CD14-positive monocyte (primary cell): ENCODE measurements around the gene MRPL14. TPM values are rescaled to one million over a fixed set of nuclear protein-coding genes. Genes with fewer than 3 reads are reported as not detected.

Source experiments
- DNase-seq, 3 donors: peaks; one replicate each; pipeline ENCODE4 v3.0.0-alpha.2; 2011 to 2022
- H2AFZ ChIP-seq: 2 replicates; pipeline ENCODE4 v1.6.0; 2012; ENCODE audit warnings: mild to moderate bottlenecking, low read depth, low read length, inconsistent platforms; ENCODE audit not compliant: insufficient read depth, poor library complexity, severe bottlenecking
- H3K27ac ChIP-seq, 2 donors: 1 replicate in 1 of 2; 2 replicates in 1 of 2; pipeline ENCODE4 v1.5.1; 2012 to 2013; ENCODE audit warnings: low read length in 2 of 2, control low read depth in 1 of 2, inconsistent platforms in 1 of 2, low read depth in 1 of 2, mild to moderate bottlenecking in 1 of 2
- H3K27me3 ChIP-seq, 2 donors: one replicate each; pipeline versions ENCODE4 v1.6.0 to v1.6.1; 2011 to 2013; ENCODE audit warnings: low read length in 2 of 2; ENCODE audit not compliant: control insufficient read depth in 2 of 2, insufficient read depth in 2 of 2
- H3K36me3 ChIP-seq, 2 donors: replicated peaks in 1 of 2; 1 replicate in 1 of 2; 2 replicates in 1 of 2; pipeline versions ENCODE4 v1.5.1 to v1.6.1; 2012 to 2013; ENCODE audit warnings: low read length in 2 of 2, control low read depth in 1 of 2, inconsistent platforms in 1 of 2, mild to moderate bottlenecking in 1 of 2; ENCODE audit not compliant: insufficient read depth in 2 of 2, control insufficient read depth in 1 of 2
- H3K4me1 ChIP-seq, 2 donors: 1 replicate in 1 of 2; 2 replicates in 1 of 2; pipeline versions ENCODE4 v1.5.1 to v1.6.1; 2012 to 2013; ENCODE audit warnings: low read length in 2 of 2, control low read depth in 1 of 2, inconsistent platforms in 1 of 2, mild to moderate bottlenecking in 1 of 2, moderate library complexity in 1 of 2; ENCODE audit not compliant: insufficient read depth in 2 of 2, control insufficient read depth in 1 of 2
- H3K4me2 ChIP-seq: replicated peaks from 2 replicates; pipeline ENCODE3; 2012; ENCODE audit warnings: low read length, moderate library complexity, mild to moderate bottlenecking; ENCODE audit not compliant: poor library complexity, severe bottlenecking; ENCODE audit errors: extremely low read depth
- H3K4me3 ChIP-seq, 3 experiments: fragments of 200-600 bp in 1 of 3; sonication (generic) in 1 of 3; replicated peaks in 1 of 3; 1 replicate in 2 of 3; 2 replicates in 1 of 3; pipeline ENCODE4 v1.5.1; 2011 to 2013; ENCODE audit warnings: low read length in 3 of 3, mild to moderate bottlenecking in 3 of 3, control low read depth in 2 of 3, low read depth in 2 of 3, inconsistent platforms in 1 of 3, moderate library complexity in 1 of 3
- H3K79me2 ChIP-seq: 2 replicates; pipeline ENCODE4 v1.6.0; 2012; ENCODE audit warnings: mild to moderate bottlenecking, control low read depth, inconsistent platforms, low read length, moderate library complexity; ENCODE audit not compliant: insufficient read depth
- H3K9ac ChIP-seq: 2 replicates; pipeline ENCODE4 v1.6.0; 2017; ENCODE audit warnings: low read length, mild to moderate bottlenecking; ENCODE audit not compliant: insufficient read depth, poor library complexity, severe bottlenecking
- H3K9me3 ChIP-seq, 2 donors: replicated peaks in 1 of 2; 1 replicate in 1 of 2; 2 replicates in 1 of 2; pipeline versions ENCODE4 v1.5.1 to v1.6.1; 2012 to 2013; ENCODE audit warnings: low read length in 2 of 2, control low read depth in 1 of 2; ENCODE audit not compliant: control insufficient read depth in 1 of 2, insufficient read depth in 1 of 2
- H4K20me1 ChIP-seq: 2 replicates; pipeline ENCODE4 v1.6.0; 2012; ENCODE audit warnings: mild to moderate bottlenecking, low read length, control low read depth, moderate library complexity; ENCODE audit not compliant: insufficient read depth
- H3K27ac Mint-ChIP-seq, 7 donors: one replicate each; pipeline ENCODE4 v1.8.0; 2020; ENCODE audit warnings: mild to moderate bottlenecking in 7 of 7, mixed read lengths in 7 of 7, moderate library complexity in 6 of 7, inconsistent platforms in 2 of 7
- H3K27me3 Mint-ChIP-seq, 3 donors: one replicate each; pipeline ENCODE4 v1.8.0; 2021 to 2022; ENCODE audit warnings: low read depth in 3 of 3, mild to moderate bottlenecking in 3 of 3, mixed read lengths in 3 of 3, moderate library complexity in 3 of 3, inconsistent platforms in 1 of 3
- H3K36me3 Mint-ChIP-seq, 2 donors: one replicate each; pipeline ENCODE4 v1.8.0; 2020; ENCODE audit warnings: mixed read lengths in 2 of 2, inconsistent platforms in 1 of 2, mild to moderate bottlenecking in 1 of 2
- H3K4me1 Mint-ChIP-seq: one replicate; pipeline ENCODE4 v1.8.0; 2020; ENCODE audit warnings: mild to moderate bottlenecking, mixed read lengths
- H3K4me3 Mint-ChIP-seq, 2 donors: one replicate each; pipeline ENCODE4 v1.8.0; 2020; ENCODE audit warnings: mild to moderate bottlenecking in 2 of 2, mixed read lengths in 2 of 2, moderate library complexity in 1 of 2
- H3K9me3 Mint-ChIP-seq, 7 donors: one replicate each; pipeline ENCODE4 v1.8.0; 2020 to 2022; ENCODE audit warnings: mixed read lengths in 7 of 7, mild to moderate bottlenecking in 6 of 7, moderate library complexity in 6 of 7, inconsistent platforms in 2 of 7
- WGBS: methylation state at CpG from one replicate; pipeline ENCODE4 v1.1.5; 2013; ENCODE audit warnings: missing lambda C conversion rate; ENCODE audit not compliant: insufficient coverage; 5-methylcytosine and 5-hydroxymethylcytosine counted together
- intact Hi-C, 2 donors: fragments of 100-400 bp; cut with micrococcal nuclease; formaldehyde crosslinking; loops; one replicate each; pipeline versions ENCODE4 v1.15.0 to v1.15.1; 2023
- polyA plus RNA-seq, 3 donors: library from polyadenylated mRNA; depleted of rRNA in 1 of 3; unstranded in 2 of 3; stranded (reverse) in 1 of 3; fragments of 300-500 nt in 2 of 3; fragments of >200 nt in 1 of 3; fragmentation: Illumina TruSeq in 2 of 3; gene quantifications; 1 replicate in 2 of 3; 2 replicates in 1 of 3; pipeline ENCODE4 v1.2.3, GENCODE V29; 2012 to 2021
- TF ChIP-seq, protein P1 (sequence below): fragments of 200-600 bp; IDR thresholded peaks from one replicate; pipeline ENCODE4 v1.8.0; 2022; ENCODE audit warnings: antibody characterized with exemption, mild to moderate bottlenecking

MRPL14 gene
- polyA plus RNA-seq, 3 donors: 18.5 to 91.5 (median 78.2) TPM

DNA sequence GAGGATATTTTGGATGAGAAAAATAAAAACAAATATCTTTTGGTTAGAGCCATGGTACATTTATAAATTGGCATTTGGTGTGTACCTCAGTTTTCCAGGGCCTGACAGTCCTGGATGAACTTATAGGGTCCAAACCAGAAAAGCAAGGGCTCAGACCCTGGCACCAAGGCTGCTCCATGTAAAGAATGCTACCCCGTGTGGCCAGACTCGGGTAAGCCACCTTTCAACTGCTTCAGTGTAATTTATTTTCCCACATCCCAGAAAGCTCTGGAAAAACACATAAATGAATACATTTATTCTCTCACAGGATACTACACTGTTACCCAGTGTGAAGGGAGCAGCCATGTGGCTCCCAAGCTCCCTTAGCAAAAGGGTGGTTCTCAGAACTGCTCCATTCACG, 13.8 kb downstream of the MRPL14 start:
- no peak overlapping the region for H3K27ac ChIP-seq
- H2AFZ ChIP-seq: no peak overlapping the region
- peaks cover 33% of the 10 kb centered on the region for H3K79me2 ChIP-seq
- H3K9me3 Mint-ChIP-seq: no peaks in the 10 kb centered on the region
- no peak for DNase-seq
- no peak overlapping the region for H3K4me2 ChIP-seq
- H3K27ac Mint-ChIP-seq: no peak overlapping the region
- no peaks in the 10 kb centered on the region for H3K27me3 Mint-ChIP-seq
- peaks cover 42% of the 10 kb centered on the region for H4K20me1 ChIP-seq
- H3K4me1 ChIP-seq: peaks cover 0 to under 1% of the 10 kb centered on the region in 2 donors
- H3K9me3 ChIP-seq: no peaks in the 10 kb centered on the region
- no peaks in the 10 kb centered on the region for H3K27me3 ChIP-seq
- H3K4me1 Mint-ChIP-seq: peaks cover 2% of the 10 kb centered on the region
- peaks cover 69 to 88% of the 10 kb centered on the region in 2 donors for H3K36me3 ChIP-seq
- WGBS: 88% methylated on average over 3 of the region's 3 CpGs
- intact Hi-C loops: no loop called here
- H3K4me3 ChIP-seq: no peak overlapping the region
- TF ChIP-seq, protein P1, sequence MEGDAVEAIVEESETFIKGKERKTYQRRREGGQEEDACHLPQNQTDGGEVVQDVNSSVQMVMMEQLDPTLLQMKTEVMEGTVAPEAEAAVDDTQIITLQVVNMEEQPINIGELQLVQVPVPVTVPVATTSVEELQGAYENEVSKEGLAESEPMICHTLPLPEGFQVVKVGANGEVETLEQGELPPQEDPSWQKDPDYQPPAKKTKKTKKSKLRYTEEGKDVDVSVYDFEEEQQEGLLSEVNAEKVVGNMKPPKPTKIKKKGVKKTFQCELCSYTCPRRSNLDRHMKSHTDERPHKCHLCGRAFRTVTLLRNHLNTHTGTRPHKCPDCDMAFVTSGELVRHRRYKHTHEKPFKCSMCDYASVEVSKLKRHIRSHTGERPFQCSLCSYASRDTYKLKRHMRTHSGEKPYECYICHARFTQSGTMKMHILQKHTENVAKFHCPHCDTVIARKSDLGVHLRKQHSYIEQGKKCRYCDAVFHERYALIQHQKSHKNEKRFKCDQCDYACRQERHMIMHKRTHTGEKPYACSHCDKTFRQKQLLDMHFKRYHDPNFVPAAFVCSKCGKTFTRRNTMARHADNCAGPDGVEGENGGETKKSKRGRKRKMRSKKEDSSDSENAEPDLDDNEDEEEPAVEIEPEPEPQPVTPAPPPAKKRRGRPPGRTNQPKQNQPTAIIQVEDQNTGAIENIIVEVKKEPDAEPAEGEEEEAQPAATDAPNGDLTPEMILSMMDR: no peak
- no peak overlapping the region for H3K9ac ChIP-seq
- H3K4me3 Mint-ChIP-seq: no peak overlapping the region
- H3K36me3 Mint-ChIP-seq: peaks cover 67 to 89% of the 10 kb centered on the region in 2 donors

GRCh38 chr6:44111434-44112417, 15.5 kb downstream of the MRPL14 start:
- Histone ChIP-seq H4K20me1 (peaks cover 33% of the 10 kb centered on the region), H3K27me3 (no peaks in the 10 kb centered on the region), H2AFZ (no peak overlapping the region), H3K36me3 (peaks cover 79 to 95% of the 10 kb centered on the region in 2 donors), H3K27ac (no peak overlapping the region), H3K4me1 (no peaks in the 10 kb centered on the region), H3K9ac (no peak overlapping the region), H3K9me3 (no peaks in the 10 kb centered on the region), H3K4me2 (no peak overlapping the region), H3K4me3 (no peak overlapping the region), H3K79me2 (peaks cover 16% of the 10 kb centered on the region)
- Mint-ChIP-seq H3K9me3 (no peaks in the 10 kb centered on the region), H3K27ac (peak overlapping the region in 1 of 7 donors; percentile 23), H3K36me3 (peaks cover 74 to 91% of the 10 kb centered on the region in 2 donors), H3K27me3 (no peaks in the 10 kb centered on the region), H3K4me1 (no peaks in the 10 kb centered on the region), H3K4me3 (peak overlapping the region in 1 of 2 donors; percentile 37)
- 96% methylated on average over 4 of the region's 6 CpGs for WGBS
- TF ChIP-seq, protein P1: no peak
- intact Hi-C loops: no loop called here
- DNase-seq: no peak
